IgD-negative memory B cell (primary cell): ENCODE measurements around the gene FADS1. TPM values are rescaled to one million over a fixed set of nuclear protein-coding genes. Genes with fewer than 3 reads are reported as not detected.

Experiments used
- H3K27ac Mint-ChIP-seq, 3 donors: one replicate each; pipeline ENCODE4 v1.8.0; 2020 to 2022; ENCODE audit warnings: mild to moderate bottlenecking in 3 of 3, mixed read lengths in 3 of 3, moderate library complexity in 1 of 3
- H3K27me3 Mint-ChIP-seq: one replicate; pipeline ENCODE4 v1.8.0; 2021; ENCODE audit warnings: mixed read lengths
- H3K36me3 Mint-ChIP-seq: one replicate; pipeline ENCODE4 v1.8.0; 2020; ENCODE audit warnings: mild to moderate bottlenecking, mixed read lengths
- H3K4me1 Mint-ChIP-seq, 3 donors: one replicate each; pipeline ENCODE4 v1.8.0; 2020 to 2022; ENCODE audit warnings: mixed read lengths in 3 of 3, mild to moderate bottlenecking in 1 of 3
- H3K4me3 Mint-ChIP-seq, 4 donors: one replicate each; pipeline ENCODE4 v1.8.0; 2020 to 2022; ENCODE audit warnings: mild to moderate bottlenecking in 4 of 4, mixed read lengths in 4 of 4, moderate library complexity in 3 of 4
- H3K9me3 Mint-ChIP-seq, 3 donors: one replicate each; pipeline ENCODE4 v1.8.0; 2020 to 2021; ENCODE audit warnings: mixed read lengths in 3 of 3, mild to moderate bottlenecking in 1 of 3
- polyA plus RNA-seq: library from polyadenylated mRNA; unstranded; fragments of 300-500 nt; fragmentation: Illumina TruSeq; gene quantifications from one replicate; pipeline ENCODE4 v1.2.3, GENCODE V29; 2021

Gene FADS1
- polyA plus RNA-seq, 1 donor from 2014 or later = 1.6 TPM

GRCh38 chr11:61774411-61774810 lies 42.4 kb downstream of the FADS1 start:
- no peak overlapping the region for H3K27ac Mint-ChIP-seq

GRCh38 chr11:61773809-61774208 lies 43.0 kb downstream of the FADS1 start:
- Mint-ChIP-seq H3K27ac (no peak overlapping the region), H3K4me1 (peaks cover 0 to 6% (median 4%) of the 10 kb centered on the region in 3 donors), H3K9me3 (no peaks in the 10 kb centered on the region)

More at GRCh38 chr11:61774411-61774810, 42.4 kb downstream of the FADS1 start:
- Mint-ChIP-seq H3K4me3 (peak overlapping the region in 1 of 4 donors; percentile 72), H3K9me3 (no peaks in the 10 kb centered on the region), H3K36me3 (peaks cover 1% of the 10 kb centered on the region), H3K27me3 (peaks cover 9% of the 10 kb centered on the region), H3K4me1 (peaks cover 0 to 6% (median 4%) of the 10 kb centered on the region in 3 donors)

DNA sequence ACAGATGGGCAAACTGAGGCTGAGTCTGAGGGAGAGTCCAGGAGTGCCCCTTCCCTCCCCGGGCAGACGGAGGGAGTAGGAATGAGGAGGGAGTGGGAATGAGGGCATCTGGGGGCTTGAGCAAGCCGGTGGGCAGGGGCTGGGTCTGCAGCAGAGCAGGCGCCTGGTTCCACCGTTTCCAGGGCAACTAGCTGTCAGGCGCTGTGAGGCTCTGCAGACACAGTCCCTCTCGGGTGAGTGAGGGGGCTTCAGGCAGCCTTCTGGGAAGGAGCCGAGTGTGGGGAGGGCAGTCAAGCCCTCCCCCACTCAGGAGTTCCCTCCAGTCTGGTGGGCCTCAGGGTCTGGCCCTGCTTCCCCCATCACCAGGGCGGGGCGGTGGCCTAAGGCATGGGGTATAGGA lies 43.4 kb downstream of the FADS1 start:
- Mint-ChIP-seq H3K9me3 (no peaks in the 10 kb centered on the region), H3K27me3 (peaks cover 6% of the 10 kb centered on the region), H3K4me3 (no peak overlapping the region), H3K36me3 (peaks cover 1% of the 10 kb centered on the region), H3K27ac (peak overlapping the region in 1 of 3 donors; percentile 76), H3K4me1 (peaks cover 0 to 6% (median 1%) of the 10 kb centered on the region in 3 donors)

More at GRCh38 chr11:61773809-61774208, 43.0 kb downstream of the FADS1 start:
- Mint-ChIP-seq H3K27me3 (peaks cover 8% of the 10 kb centered on the region), H3K36me3 (peaks cover 1% of the 10 kb centered on the region), H3K4me3 (no peak overlapping the region)

- Mint-ChIP-seq H3K27ac (no peak overlapping the region), H3K27me3 (peaks cover 5% of the 10 kb centered on the region), H3K36me3 (peaks cover 1% of the 10 kb centered on the region)
These were observed 44.8 kb downstream of the FADS1 start for GRCh38 chr11:61771985-61772455.

DNA sequence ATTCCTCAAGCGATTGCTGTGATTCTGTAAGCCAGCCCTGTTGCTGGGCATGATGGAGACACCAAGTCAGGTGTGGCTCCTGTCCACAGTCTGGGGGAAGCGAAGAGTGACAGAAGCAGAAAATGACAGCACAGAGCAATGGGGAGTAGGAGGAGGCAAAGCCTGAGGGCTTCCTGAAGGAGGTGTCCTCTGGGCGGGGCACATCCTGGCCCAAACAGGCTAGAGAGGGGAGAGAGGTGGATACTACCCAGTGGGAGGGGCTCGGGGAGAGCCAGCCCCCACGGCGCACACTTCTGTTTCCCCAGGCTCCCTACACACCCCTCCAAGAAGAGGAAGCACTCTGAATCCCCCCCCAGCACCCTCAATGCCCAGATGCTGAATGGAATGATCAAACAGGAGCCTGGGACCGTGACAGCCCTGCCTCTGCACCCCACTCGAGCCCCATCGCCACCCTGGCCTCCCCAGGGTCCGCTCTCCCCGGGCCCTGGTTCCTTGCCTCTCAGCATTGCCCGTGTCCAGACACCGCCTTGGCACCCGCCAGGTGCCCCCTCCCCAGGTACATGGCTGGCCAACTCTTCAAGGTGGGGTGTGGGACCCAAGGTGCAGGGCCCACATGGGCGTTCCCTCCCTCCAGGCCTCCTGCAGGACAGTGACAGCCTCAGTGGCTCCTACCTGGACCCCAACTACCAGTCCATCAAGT lies 45.5 kb downstream of the FADS1 start:
- Mint-ChIP-seq H3K27ac (no peak overlapping the region), H3K9me3 (no peaks in the 10 kb centered on the region), H3K4me1 (peaks cover 0 to 1% (median 0%) of the 10 kb centered on the region in 3 donors)

More at GRCh38 chr11:61771985-61772455, 44.8 kb downstream of the FADS1 start:
- no peak overlapping the region for H3K4me3 Mint-ChIP-seq
- H3K4me1 Mint-ChIP-seq = peaks cover 0 to 2% (median 1%) of the 10 kb centered on the region in 3 donors
- H3K9me3 Mint-ChIP-seq = no peaks in the 10 kb centered on the region

DNA sequence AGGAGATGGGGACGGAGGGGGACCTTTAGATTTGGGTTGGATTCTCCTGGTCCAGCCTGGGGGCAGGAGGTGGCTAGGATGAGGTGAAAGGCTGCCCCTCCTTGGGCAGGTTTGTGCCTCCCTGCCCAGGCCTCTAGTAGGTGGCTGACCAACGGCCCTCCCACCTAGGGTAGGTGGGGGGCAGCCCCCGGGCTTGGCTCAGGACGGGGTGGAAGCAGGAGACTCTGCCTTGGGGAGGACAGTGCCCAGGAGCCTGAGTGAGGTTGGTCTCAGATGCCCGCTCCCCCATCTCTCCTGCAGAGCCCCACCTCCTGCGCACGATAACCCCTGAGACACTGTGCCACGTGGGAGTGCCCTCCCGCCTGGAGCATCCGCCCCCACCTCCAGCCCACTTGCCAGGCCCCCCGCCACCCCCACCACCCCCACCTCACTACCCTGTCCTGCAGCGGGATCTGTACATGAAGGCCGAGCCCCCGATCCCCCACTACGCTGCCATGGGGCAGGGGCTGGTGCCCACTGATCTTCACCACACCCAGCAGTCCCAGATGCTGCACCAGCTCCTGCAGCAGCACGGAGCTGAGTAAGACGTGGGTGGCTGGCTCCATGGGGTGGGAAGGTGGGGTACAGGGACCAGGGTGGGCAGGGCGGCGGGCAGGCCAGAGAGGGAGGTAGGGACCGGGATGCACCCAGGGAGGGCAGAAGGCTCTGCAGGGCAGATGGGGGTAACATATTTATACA lies 46.7 kb downstream of the FADS1 start:
- Mint-ChIP-seq H3K27me3 (peaks cover 4% of the 10 kb centered on the region), H3K4me3 (no peak overlapping the region), H3K9me3 (no peaks in the 10 kb centered on the region), H3K27ac (no peak overlapping the region), H3K36me3 (no peaks in the 10 kb centered on the region), H3K4me1 (no peaks in the 10 kb centered on the region)

More for the DNA sequence above, 45.5 kb downstream of the FADS1 start:
- Mint-ChIP-seq H3K4me3 (peak overlapping the region in 1 of 4 donors; percentile 5), H3K27me3 (peaks cover 4% of the 10 kb centered on the region), H3K36me3 (peaks cover 1% of the 10 kb centered on the region)

- Mint-ChIP-seq H3K27ac (no peak overlapping the region), H3K9me3 (no peaks in the 10 kb centered on the region), H3K4me1 (no peaks in the 10 kb centered on the region), H3K27me3 (peaks cover 1% of the 10 kb centered on the region), H3K4me3 (peak overlapping the region in 1 of 4 donors; percentile 63), H3K36me3 (no peaks in the 10 kb centered on the region)
These were observed 47.5 kb downstream of the FADS1 start for GRCh38 chr11:61769169-61769920.

DNA sequence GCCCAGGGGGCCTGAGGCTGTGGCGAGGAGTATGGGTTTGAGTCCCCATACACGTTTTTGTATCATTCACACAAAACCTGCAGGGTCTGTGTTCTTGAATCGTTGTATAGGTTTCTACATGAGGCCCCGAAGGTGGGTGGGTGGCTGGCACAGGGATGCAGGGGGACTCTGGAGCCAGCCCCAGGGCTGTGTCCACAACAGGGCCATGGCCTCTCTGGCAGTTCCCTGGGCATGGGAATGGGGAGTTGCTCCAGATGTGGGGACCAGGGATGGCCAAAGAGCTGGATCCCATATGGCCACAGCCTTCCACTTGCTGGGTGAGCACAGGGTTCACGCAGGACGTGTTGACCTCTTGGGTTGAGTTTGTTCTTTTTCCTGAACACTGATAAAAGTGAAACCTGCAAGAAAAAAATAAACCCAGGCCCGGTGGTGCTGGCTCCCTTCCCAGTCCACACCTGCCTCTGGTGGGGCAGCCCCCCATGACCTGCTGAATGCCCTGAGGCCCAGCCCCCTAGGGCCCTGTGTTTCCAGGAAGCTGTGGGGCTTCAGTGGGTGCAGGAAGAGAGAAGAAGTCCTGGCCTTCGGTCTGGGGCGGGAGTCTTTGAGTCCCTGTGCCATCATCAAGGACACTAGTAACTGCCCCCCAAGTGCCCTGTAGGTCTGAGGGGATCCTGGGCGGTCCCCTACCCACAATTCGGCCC lies 48.3 kb downstream of the FADS1 start:
- Mint-ChIP-seq H3K4me1 (no peaks in the 10 kb centered on the region), H3K9me3 (no peaks in the 10 kb centered on the region), H3K4me3 (no peak overlapping the region), H3K36me3 (no peaks in the 10 kb centered on the region), H3K27me3 (no peaks in the 10 kb centered on the region), H3K27ac (peak overlapping the region in 1 of 3 donors; percentile 11)

DNA sequence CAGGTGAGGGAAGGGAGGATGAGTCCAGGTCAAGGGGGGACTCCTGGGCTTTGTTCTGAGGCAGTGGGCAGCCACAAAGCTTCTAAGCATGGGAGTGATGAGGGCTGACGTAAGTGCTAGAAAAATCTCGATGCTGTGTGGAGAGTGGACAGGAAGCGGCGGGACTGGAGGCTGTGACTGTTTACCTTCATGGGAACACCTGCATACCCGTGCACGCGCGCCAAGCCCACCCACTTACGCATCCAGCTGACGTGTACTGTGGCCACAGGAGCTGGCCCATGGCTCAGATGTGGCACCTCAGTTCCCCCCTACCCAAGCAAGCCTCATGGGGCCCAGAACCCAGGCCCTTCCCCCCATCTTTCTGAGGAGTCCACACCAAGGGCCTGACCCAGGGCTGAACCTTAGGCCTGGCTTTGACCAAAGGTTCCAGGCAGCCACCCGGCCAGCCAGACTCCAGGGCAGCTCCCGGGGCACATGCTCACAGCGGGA lies 50.4 kb downstream of the FADS1 start:
- Mint-ChIP-seq H3K4me1 (no peaks in the 10 kb centered on the region), H3K4me3 (no peak overlapping the region)

DNA sequence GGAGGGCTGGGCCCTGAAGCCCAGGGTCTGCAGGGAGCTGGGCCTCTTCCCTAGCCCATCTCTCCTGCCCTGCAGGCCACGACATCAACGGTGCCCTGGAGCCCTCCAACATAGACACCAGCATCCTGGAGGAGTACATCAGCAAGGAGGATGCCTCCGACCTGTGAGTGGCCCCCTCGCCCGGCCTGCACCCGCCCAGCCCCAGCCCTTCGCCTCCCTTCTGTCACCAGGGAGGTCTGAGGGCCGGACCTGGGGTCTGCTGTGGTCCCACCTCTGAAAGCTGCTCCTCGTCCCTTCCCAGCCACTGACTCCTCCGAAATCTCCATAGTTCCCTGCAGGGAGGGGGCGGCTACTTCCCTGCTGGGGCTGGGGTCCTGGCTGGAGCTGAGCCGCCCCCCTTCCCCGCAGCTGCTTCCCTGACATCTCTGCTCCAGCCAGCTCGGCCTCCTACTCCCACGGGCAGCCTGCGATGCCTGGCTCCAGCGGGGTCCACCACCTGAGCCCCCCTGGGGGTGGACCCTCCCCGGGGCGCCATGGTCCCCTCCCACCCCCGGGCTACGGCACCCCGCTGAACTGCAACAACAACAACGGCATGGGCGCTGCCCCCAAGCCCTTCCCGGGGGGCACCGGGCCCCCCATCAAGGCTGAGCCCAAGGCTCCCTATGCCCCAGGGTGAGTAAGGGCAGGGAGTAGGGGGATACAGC lies 51.1 kb downstream of the FADS1 start:
- Mint-ChIP-seq H3K4me3 (no peak overlapping the region), H3K27ac (no peak overlapping the region), H3K36me3 (no peaks in the 10 kb centered on the region), H3K4me1 (no peaks in the 10 kb centered on the region), H3K9me3 (no peaks in the 10 kb centered on the region), H3K27me3 (peaks cover 4% of the 10 kb centered on the region)

More for the DNA sequence above, 50.4 kb downstream of the FADS1 start:
- no peaks in the 10 kb centered on the region for H3K36me3 Mint-ChIP-seq
- no peaks in the 10 kb centered on the region for H3K9me3 Mint-ChIP-seq
- H3K27ac Mint-ChIP-seq = no peak overlapping the region
- peaks cover 4% of the 10 kb centered on the region for H3K27me3 Mint-ChIP-seq

GRCh38 chr11:61764606-61765260 lies 52.1 kb downstream of the FADS1 start:
- H3K9me3 Mint-ChIP-seq = no peaks in the 10 kb centered on the region
- no peak overlapping the region for H3K27ac Mint-ChIP-seq
- H3K36me3 Mint-ChIP-seq = no peaks in the 10 kb centered on the region
- peaks cover 6% of the 10 kb centered on the region for H3K27me3 Mint-ChIP-seq
- no peaks in the 10 kb centered on the region for H3K4me1 Mint-ChIP-seq
- H3K4me3 Mint-ChIP-seq = no peak overlapping the region

GRCh38 chr11:61763930-61764605 lies 52.7 kb downstream of the FADS1 start:
- H3K4me1 Mint-ChIP-seq = peaks cover 0 to 1% (median 0%) of the 10 kb centered on the region in 3 donors

GRCh38 chr11:61762798-61763197 lies 54.0 kb downstream of the FADS1 start:
- H3K27me3 Mint-ChIP-seq = peaks cover 6% of the 10 kb centered on the region
- H3K36me3 Mint-ChIP-seq = no peaks in the 10 kb centered on the region

More at GRCh38 chr11:61763930-61764605, 52.7 kb downstream of the FADS1 start:
- no peaks in the 10 kb centered on the region for H3K9me3 Mint-ChIP-seq
- no peaks in the 10 kb centered on the region for H3K36me3 Mint-ChIP-seq
- H3K4me3 Mint-ChIP-seq = no peak overlapping the region
- H3K27ac Mint-ChIP-seq = no peak overlapping the region
- peaks cover 6% of the 10 kb centered on the region for H3K27me3 Mint-ChIP-seq

More at GRCh38 chr11:61762798-61763197, 54.0 kb downstream of the FADS1 start:
- Mint-ChIP-seq H3K4me3 (no peak overlapping the region), H3K9me3 (no peaks in the 10 kb centered on the region), H3K4me1 (peaks cover 0 to 1% (median 0%) of the 10 kb centered on the region in 3 donors), H3K27ac (no peak overlapping the region)
